BJ (cell line): ENCODE data around the gene TNNI2. TPM values are rescaled to one million over a fixed set of nuclear protein-coding genes. Genes with fewer than 3 reads are reported as not detected.

Experiments used
- CTCF ChIA-PET: fragments of 350-600 bp; formaldehyde crosslinking; extraction: SDS; loops from one replicate; lab custom pipeline; 2021; ENCODE audit warnings: antibody characterized with exemption, inconsistent platforms; lab: Yijun Ruan, JAX
- POLR2A ChIA-PET: fragments of 300-600 bp; sonication (Branson Sonifier 250); formaldehyde crosslinking; extraction: SDS; loops from one replicate; lab custom pipeline; 2021; ENCODE audit warnings: antibody characterized with exemption; lab: Charles Lee
- DNase-seq: peaks from one replicate; pipeline ENCODE4 v3.0.0-alpha.2; 2011; ENCODE audit warnings: low read depth
- H3K27me3 ChIP-seq: 2 replicates; pipeline ENCODE4 v1.6.0; 2011; ENCODE audit warnings: low read length; ENCODE audit not compliant: control insufficient read depth, insufficient read depth
- H3K36me3 ChIP-seq: 2 replicates; pipeline ENCODE4 v1.5.1; 2011; ENCODE audit warnings: low read length; ENCODE audit not compliant: control insufficient read depth, insufficient read depth
- H3K4me3 ChIP-seq: 2 replicates; pipeline ENCODE4 v1.5.1; 2011; ENCODE audit warnings: low read depth, mild to moderate bottlenecking, control low read depth, low read length
- polyA plus RNA-seq: library from polyadenylated mRNA; depleted of rRNA; stranded (reverse); fragments of >200 nt; gene quantifications from 2 replicates; pipeline ENCODE4 v1.2.3, GENCODE V29; 2011
- TF ChIP-seq, protein P1 (sequence below): IDR thresholded peaks from 2 replicates; pipeline ENCODE4 v1.5.1; 2011; ENCODE audit warnings: low read depth, mild to moderate bottlenecking, control low read depth, inconsistent platforms, low read length, moderate library complexity; ENCODE audit not compliant: insufficient read depth

Gene TNNI2
- polyA plus RNA-seq, 1 experiment: not detected

DNA sequence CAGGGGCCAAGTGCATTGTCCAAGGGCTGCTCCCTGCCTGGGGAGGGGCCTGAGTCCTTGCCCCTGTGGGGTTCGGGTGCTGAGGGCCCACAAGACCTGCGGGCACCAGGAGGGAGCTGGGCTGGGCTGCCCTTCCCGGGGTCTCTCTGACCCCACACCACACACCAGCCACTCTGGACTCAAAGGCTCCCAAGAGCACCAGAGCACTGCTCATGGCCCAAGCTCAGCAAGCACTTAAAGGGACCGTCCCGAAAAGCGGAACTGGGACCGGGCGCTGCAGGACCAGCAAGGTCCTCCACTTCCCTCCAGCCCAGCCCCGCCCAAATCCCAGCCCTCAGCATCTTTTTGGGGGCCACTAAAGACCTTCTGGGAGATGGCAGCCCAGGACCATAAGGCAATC is 19.4 kb downstream of the TNNI2 start:
- TF ChIP-seq, protein P1, sequence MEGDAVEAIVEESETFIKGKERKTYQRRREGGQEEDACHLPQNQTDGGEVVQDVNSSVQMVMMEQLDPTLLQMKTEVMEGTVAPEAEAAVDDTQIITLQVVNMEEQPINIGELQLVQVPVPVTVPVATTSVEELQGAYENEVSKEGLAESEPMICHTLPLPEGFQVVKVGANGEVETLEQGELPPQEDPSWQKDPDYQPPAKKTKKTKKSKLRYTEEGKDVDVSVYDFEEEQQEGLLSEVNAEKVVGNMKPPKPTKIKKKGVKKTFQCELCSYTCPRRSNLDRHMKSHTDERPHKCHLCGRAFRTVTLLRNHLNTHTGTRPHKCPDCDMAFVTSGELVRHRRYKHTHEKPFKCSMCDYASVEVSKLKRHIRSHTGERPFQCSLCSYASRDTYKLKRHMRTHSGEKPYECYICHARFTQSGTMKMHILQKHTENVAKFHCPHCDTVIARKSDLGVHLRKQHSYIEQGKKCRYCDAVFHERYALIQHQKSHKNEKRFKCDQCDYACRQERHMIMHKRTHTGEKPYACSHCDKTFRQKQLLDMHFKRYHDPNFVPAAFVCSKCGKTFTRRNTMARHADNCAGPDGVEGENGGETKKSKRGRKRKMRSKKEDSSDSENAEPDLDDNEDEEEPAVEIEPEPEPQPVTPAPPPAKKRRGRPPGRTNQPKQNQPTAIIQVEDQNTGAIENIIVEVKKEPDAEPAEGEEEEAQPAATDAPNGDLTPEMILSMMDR: no peak
- no peak overlapping the region for H3K4me3 ChIP-seq
- H3K27me3 ChIP-seq: peaks cover 2% of the 10 kb centered on the region
- no peaks in the 10 kb centered on the region for H3K36me3 ChIP-seq
- CTCF ChIA-PET: interaction anchor here (0.6 to 2.0 kb wide), 3 partner anchors 26 to 317 kb away, joined by 3 to 6 read pairs (median 3); no protein-coding TSS in a partner anchor
- POLR2A ChIA-PET: no interaction called here
- DNase-seq: no peak

DNA sequence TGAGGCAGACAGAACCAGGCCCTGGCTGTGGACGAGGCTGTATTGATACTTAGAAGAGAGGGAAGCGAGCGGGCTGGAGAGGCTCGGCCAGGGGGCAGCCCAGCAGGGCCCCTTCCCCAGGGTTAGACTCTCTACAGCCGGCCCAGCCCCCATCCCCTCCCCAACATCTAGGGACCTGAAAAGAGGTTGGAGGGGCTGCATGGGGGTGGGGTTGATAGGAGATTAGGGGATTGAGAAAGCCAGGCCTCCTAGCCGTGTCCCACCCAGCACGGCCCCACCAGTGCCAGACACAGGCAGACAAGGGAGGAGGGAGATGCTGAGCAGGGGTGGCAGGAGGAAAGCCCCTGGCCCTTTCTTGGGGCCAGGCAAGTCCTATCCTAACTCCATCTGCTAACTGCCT is 19.8 kb downstream of the TNNI2 start:
- DNase-seq: no peak
- CTCF ChIA-PET: interaction anchor here (1.3 to 2.0 kb wide), 2 partner anchors 26 to 293 kb away, joined by 3 to 6 read pairs; no protein-coding TSS in a partner anchor
- TF ChIP-seq, protein P1: no peak
- Histone ChIP-seq H3K27me3 (peaks cover 2% of the 10 kb centered on the region), H3K36me3 (no peaks in the 10 kb centered on the region), H3K4me3 (no peak overlapping the region)
- POLR2A ChIA-PET: no interaction called here

DNA sequence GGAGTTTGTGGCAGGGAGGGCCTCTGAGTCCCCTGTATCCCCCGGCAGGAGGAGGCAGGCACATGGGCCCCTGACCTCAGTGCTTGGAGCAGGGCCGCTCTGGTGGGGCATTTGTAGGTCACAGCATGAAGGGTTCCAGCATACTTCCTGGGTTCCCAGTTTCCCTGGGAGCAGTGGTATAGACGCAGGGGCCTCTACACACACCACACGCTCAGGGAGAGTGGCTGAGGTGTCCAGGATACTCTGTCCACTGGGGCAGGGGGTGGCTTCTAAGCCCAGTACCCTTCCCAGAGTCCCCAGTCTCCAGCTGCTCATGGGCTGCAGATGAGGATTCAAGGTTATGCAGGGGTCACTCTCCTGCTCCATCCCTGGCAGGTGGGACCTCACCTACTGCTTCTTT is 20.2 kb downstream of the TNNI2 start:
- Histone ChIP-seq H3K27me3 (peaks cover 2% of the 10 kb centered on the region), H3K4me3 (no peak overlapping the region), H3K36me3 (no peaks in the 10 kb centered on the region)
- ChIA-PET POLR2A (no interaction called here), CTCF (interaction anchor here (2.0 kb wide), 1 partner anchor 292 kb away, joined by 6 read pairs; no protein-coding TSS in a partner anchor)
- DNase-seq: no peak
- TF ChIP-seq, protein P1: no peak

DNA sequence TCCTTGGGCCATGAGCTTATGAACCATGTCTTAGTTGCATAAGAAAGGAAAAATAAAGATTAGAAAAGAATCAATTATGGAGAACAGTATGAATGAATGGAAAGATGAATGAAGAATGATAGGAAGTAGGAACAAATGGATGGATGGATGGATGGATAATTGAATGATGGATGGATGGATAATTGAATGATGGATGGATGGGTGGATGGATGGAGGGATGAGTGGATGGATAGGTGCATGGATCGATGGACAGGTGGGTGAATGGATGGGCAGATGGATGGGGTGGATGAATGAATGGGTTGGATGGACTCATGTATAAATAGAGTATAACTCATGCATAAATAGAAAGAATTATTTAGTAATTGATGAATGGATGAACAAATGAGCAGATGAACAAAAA is 21.3 kb downstream of the TNNI2 start:
- CTCF ChIA-PET: no interaction called here
- TF ChIP-seq, protein P1: no peak
- POLR2A ChIA-PET: no interaction called here
- DNase-seq: no peak
- Histone ChIP-seq H3K36me3 (no peaks in the 10 kb centered on the region), H3K4me3 (no peak overlapping the region), H3K27me3 (peaks cover 2% of the 10 kb centered on the region)

DNA sequence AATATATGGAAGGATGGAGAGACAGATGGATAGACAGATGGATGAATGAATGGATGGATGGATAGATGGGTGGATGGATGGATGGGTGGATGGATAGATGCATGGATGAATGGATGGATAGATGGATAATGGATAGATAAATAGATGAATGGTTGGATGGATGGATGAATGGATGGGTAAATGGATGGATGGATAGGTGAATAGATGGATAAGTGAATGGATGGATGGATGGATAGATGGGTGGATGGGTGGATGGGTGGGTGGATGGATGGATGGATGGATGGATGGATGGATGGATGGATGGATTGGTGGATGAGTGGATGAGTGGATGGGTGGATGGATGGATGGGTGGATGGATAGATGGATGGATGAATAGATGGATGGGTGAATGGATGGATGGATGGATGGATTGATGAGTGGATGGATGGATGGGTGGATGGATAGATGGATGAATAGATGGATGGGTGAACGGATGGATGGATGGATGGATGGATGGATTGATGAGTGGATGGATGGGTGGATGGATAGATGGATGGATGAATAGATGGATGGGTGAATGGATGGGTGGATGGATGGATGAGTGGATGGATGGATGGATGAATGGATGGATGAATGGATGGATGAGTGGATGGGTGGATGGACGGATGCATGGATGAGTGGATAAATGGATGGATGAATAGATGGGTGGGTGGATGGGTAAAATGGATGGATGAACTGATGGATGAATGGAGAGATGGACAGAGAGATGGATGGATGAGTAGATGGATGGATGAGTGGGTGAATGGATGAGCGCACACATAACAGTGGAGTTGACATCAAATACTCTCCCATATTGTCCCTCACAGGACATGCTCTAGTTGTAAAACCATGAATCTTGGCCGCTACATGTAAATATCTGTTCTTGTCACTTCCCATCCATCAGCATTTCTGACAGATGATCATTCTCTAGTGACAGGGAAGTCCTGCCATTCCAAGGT is 22.9 kb downstream of the TNNI2 start:
- peaks cover 2% of the 10 kb centered on the region for H3K27me3 ChIP-seq
- no peak for DNase-seq
- no peak overlapping the region for H3K4me3 ChIP-seq
- no peaks in the 10 kb centered on the region for H3K36me3 ChIP-seq
- TF ChIP-seq, protein P1: no peak
- CTCF ChIA-PET: interaction anchor here (0.8 to 1.9 kb wide), 3 partner anchors 15 to 29 kb away, joined by 3 to 5 read pairs (median 4); no protein-coding TSS in a partner anchor
- POLR2A ChIA-PET: no interaction called here
